A673 (cell line): ENCODE measurements around the gene CXCL12.

Experiments
- CTCF ChIP-seq: fragments of 300-800, 200-600 bp; sonication (generic); conservative IDR thresholded peaks from 2 replicates; pipeline ENCODE4 v1.5.1; 2017; ENCODE audit warnings: low read depth, mild to moderate bottlenecking, antibody characterized with exemption, low read length, moderate library complexity, mixed read lengths
- EZH2 ChIP-seq: fragments of 200-600 bp; sonication (generic); IDR thresholded peaks from 2 replicates; pipeline ENCODE4 v1.6.1; 2017; ENCODE audit warnings: borderline replicate concordance, low read depth, mild to moderate bottlenecking, mixed read lengths, antibody characterized with exemption, low read length; ENCODE audit not compliant: poor library complexity, severe bottlenecking

- TF ChIP-seq CTCF: no peak
- peak; percentile 77 for TF ChIP-seq EZH2
Observed at GRCh38 chr10:44383749-44384600, 922 bp downstream of the CXCL12 start.
